H9 (cell line): Measurements from ENCODE around the gene IFT122. TPM values are rescaled to one million over a fixed set of nuclear protein-coding genes. Genes with fewer than 3 reads are reported as not detected.

ENCODE experiments used
- DNase-seq: peaks from one replicate; pipeline ENCODE4 v3.0.0-alpha.2; 2017
- H2AFZ ChIP-seq: one replicate; pipeline ENCODE4 v1.6.1; 2013; ENCODE audit warnings: mild to moderate bottlenecking, low read length, control low read depth, moderate library complexity
- H2AK5ac ChIP-seq: 2 replicates; pipeline ENCODE4 v1.6.1; 2013; ENCODE audit warnings: low read length, control low read depth, mixed read lengths; ENCODE audit not compliant: insufficient read length
- H2BK120ac ChIP-seq: one replicate; pipeline ENCODE4 v1.6.1; 2013; ENCODE audit warnings: low read depth, mild to moderate bottlenecking, low read length, control low read depth, inconsistent platforms; ENCODE audit not compliant: poor library complexity, severe bottlenecking
- H2BK12ac ChIP-seq: 2 replicates; pipeline ENCODE4 v1.6.1; 2013; ENCODE audit warnings: low read length, control low read depth, mixed read lengths, low read depth; ENCODE audit not compliant: insufficient read length
- H2BK15ac ChIP-seq: 2 replicates; pipeline ENCODE4 v1.6.1; 2013; ENCODE audit warnings: low read depth, low read length, control low read depth
- H2BK20ac ChIP-seq: one replicate; pipeline ENCODE4 v1.6.1; 2013; ENCODE audit warnings: low read depth, mild to moderate bottlenecking, low read length, control low read depth, inconsistent platforms; ENCODE audit not compliant: poor library complexity, severe bottlenecking
- H2BK5ac ChIP-seq: 2 replicates; pipeline ENCODE4 v1.6.1; 2013; ENCODE audit warnings: low read length, control low read depth, mixed read lengths; ENCODE audit not compliant: insufficient read length
- H3K14ac ChIP-seq: 2 replicates; pipeline ENCODE4 v1.6.1; 2013; ENCODE audit warnings: low read length, control low read depth; ENCODE audit not compliant: insufficient read depth
- H3K18ac ChIP-seq: 2 replicates; pipeline ENCODE4 v1.6.1; 2013; ENCODE audit warnings: low read depth, mild to moderate bottlenecking, mixed read lengths, low read length, control low read depth; ENCODE audit not compliant: insufficient read length
- H3K23ac ChIP-seq: 2 replicates; pipeline ENCODE4 v1.6.1; 2013; ENCODE audit warnings: low read length, control low read depth, mixed read lengths, low read depth; ENCODE audit not compliant: insufficient read length
- H3K23me2 ChIP-seq: 2 replicates; pipeline ENCODE4 v1.6.1; 2013; ENCODE audit warnings: low read depth, mild to moderate bottlenecking, mixed read lengths, low read length, control low read depth; ENCODE audit not compliant: insufficient read length, poor library complexity, severe bottlenecking
- H3K27ac ChIP-seq: 2 replicates; pipeline ENCODE4 v1.5.1; 2013; ENCODE audit warnings: low read length, control low read depth, mixed read lengths, low read depth; ENCODE audit not compliant: insufficient read length
- H3K27me3 ChIP-seq: 2 replicates; pipeline ENCODE4 v1.6.1; 2013; ENCODE audit warnings: low read length, control low read depth, inconsistent platforms; ENCODE audit not compliant: insufficient read depth
- H3K4ac ChIP-seq: 2 replicates; pipeline ENCODE4 v1.6.1; 2013; ENCODE audit warnings: low read depth, mild to moderate bottlenecking, control low read depth, inconsistent platforms, low read length, moderate library complexity
- H3K4me1 ChIP-seq: 2 replicates; pipeline ENCODE4 v1.6.1; 2013; ENCODE audit warnings: low read length, control low read depth, inconsistent platforms; ENCODE audit not compliant: insufficient read depth
- H3K4me2 ChIP-seq: 2 replicates; pipeline ENCODE4 v1.6.1; 2013; ENCODE audit warnings: low read length, control low read depth, mixed read lengths; ENCODE audit not compliant: insufficient read length, insufficient read depth
- H3K56ac ChIP-seq: 2 replicates; pipeline ENCODE4 v1.6.1; 2013; ENCODE audit warnings: low read depth, mild to moderate bottlenecking, mixed read lengths, low read length, control low read depth; ENCODE audit not compliant: insufficient read length
- H3K79me1 ChIP-seq: 2 replicates; pipeline ENCODE4 v1.6.1; 2013; ENCODE audit warnings: low read depth, mild to moderate bottlenecking, moderate library complexity, low read length, control low read depth, inconsistent platforms; ENCODE audit not compliant: insufficient read depth, poor library complexity, severe bottlenecking
- H3K79me2 ChIP-seq: 2 replicates; pipeline ENCODE4 v1.6.1; 2013; ENCODE audit warnings: low read length, control low read depth, inconsistent platforms; ENCODE audit not compliant: insufficient read depth
- H3K9ac ChIP-seq: 2 replicates; pipeline ENCODE4 v1.6.1; 2013; ENCODE audit warnings: low read length, control low read depth, mixed read lengths; ENCODE audit not compliant: insufficient read length; ENCODE audit errors: extremely low read depth
- H3K9me3 ChIP-seq: one replicate; pipeline ENCODE4 v1.6.1; 2013; ENCODE audit warnings: low read depth, low read length, inconsistent platforms; ENCODE audit not compliant: control insufficient read depth
- H3T11ph ChIP-seq: one replicate; pipeline ENCODE4 v1.6.1; 2013; ENCODE audit warnings: mild to moderate bottlenecking, low read length, control low read depth, inconsistent platforms
- H4K20me1 ChIP-seq: one replicate; pipeline ENCODE4 v1.6.1; 2013; ENCODE audit not compliant: control insufficient read depth, insufficient read length, insufficient read depth
- H4K5ac ChIP-seq: 2 replicates; pipeline ENCODE4 v1.6.1; 2013; ENCODE audit warnings: low read depth, mild to moderate bottlenecking, mixed read lengths, low read length, control low read depth; ENCODE audit not compliant: insufficient read length
- H4K8ac ChIP-seq: replicated peaks from 2 replicates; pipeline ENCODE4 v1.6.1; 2013; ENCODE audit warnings: low read length, control low read depth, mixed read lengths, low read depth; ENCODE audit not compliant: insufficient read length
- H4K91ac ChIP-seq: 2 replicates; pipeline ENCODE4 v1.6.1; 2013; ENCODE audit warnings: low read depth, mild to moderate bottlenecking, moderate library complexity, mixed read lengths, low read length, control low read depth; ENCODE audit not compliant: insufficient read length
- H3K27ac Mint-ChIP-seq, 3 experiments: 2 replicates in 2 of 3; 3 replicates in 1 of 3; pipeline ENCODE4 v1.8.0; 2020 to 2021; ENCODE audit warnings: mixed read lengths in 3 of 3, mild to moderate bottlenecking in 1 of 3, moderate library complexity in 1 of 3
- H3K27me3 Mint-ChIP-seq: 2 replicates; pipeline ENCODE4 v1.8.0; 2021; ENCODE audit warnings: low read depth, mild to moderate bottlenecking, moderate library complexity, mixed read lengths
- H3K36me3 Mint-ChIP-seq, 3 experiments: 2 replicates in 2 of 3; 3 replicates in 1 of 3; pipeline ENCODE4 v1.8.0; 2020 to 2021; ENCODE audit warnings: low read depth in 3 of 3, mixed read lengths in 3 of 3; ENCODE audit not compliant: insufficient read depth in 1 of 3
- H3K4me1 Mint-ChIP-seq, 2 experiments: 2 replicates each; pipeline ENCODE4 v1.8.0; 2020; ENCODE audit warnings: mixed read lengths in 2 of 2
- H3K4me3 Mint-ChIP-seq, 2 experiments: 2 replicates in 1 of 2; 3 replicates in 1 of 2; pipeline ENCODE4 v1.8.0; 2020 to 2021; ENCODE audit warnings: mild to moderate bottlenecking in 2 of 2, mixed read lengths in 2 of 2, moderate library complexity in 1 of 2
- H3K9me3 Mint-ChIP-seq, 2 experiments: 2 replicates in 1 of 2; 3 replicates in 1 of 2; pipeline ENCODE4 v1.8.0; 2020; ENCODE audit warnings: mild to moderate bottlenecking in 2 of 2, mixed read lengths in 2 of 2, moderate library complexity in 1 of 2
- CTCF ChIP-seq: fragments of 200-600 bp; sonication (generic); conservative IDR thresholded peaks from 3 replicates; pipeline ENCODE4 v1.8.0; 2021; ENCODE audit warnings: antibody characterized with exemption, mild to moderate bottlenecking
- total RNA-seq: library from RNA; stranded (reverse); gene quantifications from 2 replicates; pipeline ENCODE4 v1.2.1, GENCODE V29; 2021

IFT122 gene
- total RNA-seq, 1 experiment from 2014 or later = 19.3 TPM

- H3K79me2 ChIP-seq = no peaks in the 10 kb centered on the region
- H2BK15ac ChIP-seq = no peak overlapping the region
- H3K9ac ChIP-seq = no peak overlapping the region
- no peak overlapping the region for H3K23ac ChIP-seq
- H2BK5ac ChIP-seq = no peak overlapping the region
- no peak overlapping the region for H3K18ac ChIP-seq
- H4K20me1 ChIP-seq = no peaks in the 10 kb centered on the region
- H3K9me3 ChIP-seq = no peaks in the 10 kb centered on the region
- H3K4me3 Mint-ChIP-seq = no peak overlapping the region
- H4K8ac ChIP-seq = no peak overlapping the region
- no peak overlapping the region for H3K27ac Mint-ChIP-seq
- no peak overlapping the region for H3K27ac ChIP-seq
- H2BK20ac ChIP-seq = no peak overlapping the region
- no peak for DNase-seq
- H2BK12ac ChIP-seq = no peak overlapping the region
- no peak overlapping the region for H4K91ac ChIP-seq
- H3K36me3 Mint-ChIP-seq = peaks cover 24 to 71% (median 66%) of the 10 kb centered on the region in 3 experiments; a peak in 6 of 7 replicates
- no peak overlapping the region for H3T11ph ChIP-seq
- H3K9me3 Mint-ChIP-seq = no peaks in the 10 kb centered on the region
- H2AK5ac ChIP-seq = no peak overlapping the region
- H3K56ac ChIP-seq = no peak overlapping the region
- no peaks in the 10 kb centered on the region; the same call in 1 of the 2 replicates for H3K27me3 ChIP-seq
- H3K4me1 ChIP-seq = no peaks in the 10 kb centered on the region; the same call in 1 of the 2 replicates
- H3K4me1 Mint-ChIP-seq = peaks cover 24 to 25% of the 10 kb centered on the region in 2 experiments
- H3K79me1 ChIP-seq = no peaks in the 10 kb centered on the region
- peaks cover 3% of the 10 kb centered on the region for H3K23me2 ChIP-seq
- no peak overlapping the region for H4K5ac ChIP-seq
- no peak overlapping the region for H3K14ac ChIP-seq
- peaks cover 8% of the 10 kb centered on the region for H3K27me3 Mint-ChIP-seq
- TF ChIP-seq CTCF = no peak
- no peak overlapping the region for H2BK120ac ChIP-seq
- H3K4me2 ChIP-seq = no peak overlapping the region
- no peak overlapping the region for H3K4ac ChIP-seq
- no peak overlapping the region for H2AFZ ChIP-seq
Observed at GRCh38 chr3:129432671-129433070, 7.4 kb upstream of the IFT122 start.
